G401 (cell line): ENCODE results near the gene FZD2. TPM values are rescaled to one million over a fixed set of nuclear protein-coding genes. Genes with fewer than 3 reads are reported as not detected.
"Not testable (repeated sequence)": the region's sequence is repeated elsewhere in the genome, so short reads cannot be mapped to it uniquely, and the experiment has no call there.

Experiments
- DNase-seq: peaks from one replicate; pipeline ENCODE4 v3.0.0-alpha.2; 2015; ENCODE audit warnings: low spot score
- in situ Hi-C: cut with HindIII; loops from 2 replicates; pipeline ENCODE4 v1.10.0; 2016; ENCODE audit warnings: low sequenced_read_pairs, mixed read lengths
- total RNA-seq: library from RNA; depleted of rRNA; stranded (reverse); fragments of >200 nt; shearing (Covaris generic); gene quantifications from 2 replicates; pipeline ENCODE4 v1.2.3, GENCODE V29; 2014

Gene FZD2
- total RNA-seq, 1 experiment from 2014 or later: 121 TPM

DNA sequence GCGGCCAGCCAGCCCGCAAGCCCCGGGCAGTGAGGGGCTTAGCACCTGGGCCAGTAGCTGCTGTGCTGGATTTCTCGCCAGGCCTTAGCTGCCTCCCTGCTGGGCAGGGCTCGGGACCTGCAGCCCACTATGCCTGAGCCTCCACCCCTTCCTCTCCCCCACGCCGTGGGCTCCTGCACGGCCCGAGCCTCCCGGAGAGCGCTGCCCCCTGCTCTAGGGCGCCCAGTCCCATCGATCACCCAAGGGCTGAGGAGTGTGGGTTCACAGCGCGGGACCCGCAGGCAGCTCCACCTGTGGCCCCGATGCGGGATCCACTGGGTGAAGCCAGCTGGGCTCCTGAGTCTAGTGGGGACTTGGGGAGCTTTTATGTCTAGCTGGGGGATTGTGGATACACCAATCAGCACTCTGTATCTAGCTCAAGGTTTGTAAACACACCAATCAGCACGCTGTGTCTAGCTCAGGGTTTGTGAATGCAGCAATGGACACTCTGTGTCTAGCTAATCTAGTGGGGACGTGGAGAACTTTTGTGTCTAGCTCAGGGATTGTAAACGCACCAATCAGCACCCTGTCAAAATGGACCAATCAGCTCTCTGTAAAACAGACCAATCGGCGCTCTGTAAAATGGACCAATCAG, 11.1 kb downstream of the FZD2 start:
- in situ Hi-C loops, DNase-seq: not testable (repeated sequence)

DNA sequence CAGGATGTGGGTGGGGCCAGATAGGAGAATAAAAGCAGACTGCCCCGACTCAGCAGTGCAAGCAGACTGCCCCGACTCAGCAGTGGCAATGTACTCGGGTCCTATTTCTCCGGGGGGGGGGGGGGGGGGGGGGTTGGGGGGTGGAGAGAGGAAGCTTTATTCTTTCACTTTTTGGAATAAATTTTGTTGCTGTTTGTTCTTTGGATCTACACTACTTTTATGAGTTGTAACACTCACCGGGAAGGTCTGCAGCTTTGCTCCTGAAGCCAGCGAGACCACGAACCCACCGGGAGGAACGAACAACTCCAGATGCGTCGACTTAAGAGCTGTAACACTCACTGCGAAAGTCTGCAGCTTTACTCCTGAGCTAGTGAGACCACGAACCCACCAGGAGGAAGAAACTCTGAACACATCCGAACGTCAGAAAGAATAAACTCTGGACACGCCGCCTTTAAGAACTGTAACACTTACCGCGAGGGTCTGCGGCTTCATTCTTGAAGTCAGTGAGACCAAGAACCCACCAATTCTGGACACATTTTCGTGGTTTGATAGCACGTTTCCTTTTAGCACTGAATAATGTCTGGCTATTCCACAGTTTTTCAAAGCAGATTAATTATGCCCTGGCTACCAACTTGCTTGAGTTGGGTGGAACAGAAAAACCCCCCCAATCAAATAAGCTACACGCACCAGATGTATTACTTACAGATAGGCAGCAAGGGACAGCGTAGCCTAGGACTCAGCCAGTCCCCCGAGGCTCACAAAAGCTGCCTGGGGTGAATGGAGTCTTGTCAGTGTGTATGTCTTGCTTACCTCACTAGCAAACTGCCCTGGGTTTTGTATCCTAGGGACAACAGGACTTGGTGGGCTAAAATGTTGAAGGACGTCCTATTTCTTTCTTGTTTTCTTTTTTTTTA, 11.9 kb downstream of the FZD2 start:
- in situ Hi-C loops: no loop called here
- no peak for DNase-seq

DNA sequence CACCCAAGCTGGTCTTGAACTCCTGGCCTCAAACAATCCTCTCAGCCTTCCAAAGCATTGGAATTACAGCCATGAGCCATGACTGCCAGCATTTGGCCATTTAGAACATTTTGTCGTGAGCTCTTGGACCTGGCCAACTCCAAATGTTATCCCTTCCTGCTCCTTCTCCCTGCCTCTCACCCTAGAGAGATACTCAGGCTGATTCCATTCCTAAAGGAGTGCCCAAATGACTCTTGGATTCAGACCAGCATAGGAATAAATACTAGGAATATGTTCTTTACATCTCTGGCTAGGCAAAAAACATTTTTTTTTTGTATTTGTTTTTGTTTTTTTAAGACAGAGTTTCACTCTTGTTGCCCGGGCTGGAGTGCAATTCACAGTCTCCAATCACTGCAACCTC, 15.5 kb downstream of the FZD2 start:
- in situ Hi-C loops: no loop called here
- no peak for DNase-seq

DNA sequence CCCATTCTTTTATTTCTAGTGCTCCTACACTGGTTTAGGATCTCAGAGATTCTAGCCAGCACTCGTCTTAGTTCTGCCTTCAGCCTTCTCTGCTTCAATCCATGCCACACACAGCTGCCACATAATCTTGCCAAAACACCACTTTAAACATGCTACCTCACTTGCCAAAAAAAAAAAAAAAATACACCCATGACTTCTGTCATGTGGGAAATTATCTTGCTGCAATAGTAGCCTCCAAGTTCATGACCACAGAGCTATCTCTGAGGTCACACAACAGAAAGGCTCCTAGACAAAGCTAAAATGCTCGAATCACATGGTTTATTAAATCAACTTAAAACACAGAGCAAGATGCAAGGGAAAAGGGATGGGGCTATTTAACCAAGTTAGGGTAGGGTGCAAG, 18.1 kb downstream of the FZD2 start:
- DNase-seq: no peak
- in situ Hi-C loops: no loop called here

DNA sequence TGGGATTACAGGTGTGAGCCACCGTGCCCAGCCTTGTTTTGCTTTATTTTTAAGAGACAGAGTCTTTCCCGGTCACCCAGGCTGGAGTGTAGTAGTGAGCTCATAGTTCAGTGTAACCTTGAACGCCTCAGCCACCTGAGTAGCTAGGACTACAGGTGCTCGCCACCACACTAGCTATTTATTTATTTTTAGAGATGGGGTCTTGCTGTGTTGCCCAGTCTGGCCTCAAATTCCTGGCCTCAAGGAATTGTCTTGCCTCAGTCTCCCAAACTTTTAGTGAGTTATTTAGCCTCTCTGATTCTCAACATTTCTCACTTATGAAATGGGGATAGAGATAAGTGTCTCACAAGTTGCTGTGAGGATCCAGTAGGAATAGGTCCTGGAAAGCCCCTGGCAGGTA, 21.7 kb downstream of the FZD2 start:
- in situ Hi-C loops: no loop called here
- DNase-seq: no peak

DNA sequence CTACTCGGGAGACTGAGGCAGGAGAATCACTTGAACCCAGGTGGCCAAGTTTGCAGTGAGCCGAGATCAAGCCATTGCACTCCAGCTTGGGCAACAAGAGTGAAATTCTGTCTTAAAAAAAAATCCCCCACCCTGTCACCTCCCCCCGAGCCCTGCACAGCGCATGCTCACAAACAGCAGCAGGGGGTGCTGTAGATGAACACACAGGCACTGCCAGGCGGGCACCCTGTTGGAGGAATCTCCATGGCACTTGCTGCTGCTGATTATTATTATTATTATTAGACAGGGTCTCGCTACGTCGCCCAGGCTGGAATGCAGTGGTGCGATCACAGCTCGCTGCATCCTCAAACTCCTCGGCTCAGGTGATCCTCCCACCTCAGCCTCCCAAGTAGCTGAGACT, 24.6 kb downstream of the FZD2 start:
- in situ Hi-C loops: no loop called here
- DNase-seq: no peak

DNA sequence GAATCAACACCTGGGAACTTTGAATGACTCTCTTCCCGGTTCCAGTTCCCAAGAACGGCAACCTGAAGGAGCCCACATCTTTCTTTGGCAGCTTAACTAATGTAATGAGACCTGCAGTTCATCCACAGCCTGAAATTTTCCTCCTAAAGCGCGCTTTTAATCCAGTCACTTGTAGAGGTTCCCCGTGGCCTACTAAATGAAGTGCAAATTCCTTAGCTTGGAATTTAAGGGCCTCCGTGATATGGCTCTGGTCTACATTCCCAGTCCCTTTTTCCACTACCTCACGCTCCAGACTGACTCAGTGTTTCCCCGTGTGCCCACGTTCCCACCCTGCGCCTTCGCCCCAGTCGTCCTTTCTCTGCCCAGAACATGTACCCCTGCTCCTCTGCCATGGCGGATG, 27.2 kb downstream of the FZD2 start:
- in situ Hi-C loops: no loop called here
- no peak for DNase-seq

DNA sequence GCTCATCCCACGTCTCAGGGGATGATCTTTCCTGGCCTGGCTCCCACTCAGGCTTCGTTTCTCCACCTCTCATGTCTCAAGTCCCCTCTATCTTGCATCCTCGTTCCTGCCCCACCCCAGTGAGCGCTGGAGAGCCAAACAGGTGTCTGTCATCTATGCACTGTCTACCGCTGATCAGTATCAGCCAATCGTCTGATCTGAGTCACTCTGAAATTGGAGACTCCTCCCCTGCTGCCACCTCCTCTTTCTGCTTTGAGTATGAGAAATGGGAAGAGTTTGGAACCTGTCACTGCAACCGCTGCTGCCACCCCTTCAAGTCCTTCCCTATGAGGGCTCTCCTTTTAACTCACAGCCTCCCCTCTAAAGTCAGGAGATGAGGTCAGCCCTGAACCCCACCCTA, 28.0 kb downstream of the FZD2 start:
- no peak for DNase-seq
- in situ Hi-C loops: no loop called here

DNA sequence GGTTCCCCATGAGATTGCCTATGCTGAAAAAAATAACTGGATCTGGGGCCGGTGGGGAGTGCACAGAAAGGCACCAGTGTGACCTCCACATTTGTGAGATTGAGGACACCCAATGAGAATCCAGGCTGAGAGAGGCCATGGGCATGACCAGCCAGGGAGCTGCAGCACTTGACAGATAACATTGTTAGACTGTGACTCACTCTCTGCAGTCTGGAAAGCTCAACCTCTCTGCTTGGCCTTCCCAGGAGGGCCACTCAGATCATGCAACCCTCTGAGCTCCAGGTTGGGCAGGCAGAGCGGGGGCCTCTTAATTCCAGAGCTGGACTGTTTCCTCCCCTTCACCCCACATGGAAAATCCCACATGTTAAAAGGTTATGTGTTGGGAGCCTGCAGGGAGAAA, 30.1 kb downstream of the FZD2 start:
- peak; percentile 48 for DNase-seq
- in situ Hi-C loops: no loop called here

DNA sequence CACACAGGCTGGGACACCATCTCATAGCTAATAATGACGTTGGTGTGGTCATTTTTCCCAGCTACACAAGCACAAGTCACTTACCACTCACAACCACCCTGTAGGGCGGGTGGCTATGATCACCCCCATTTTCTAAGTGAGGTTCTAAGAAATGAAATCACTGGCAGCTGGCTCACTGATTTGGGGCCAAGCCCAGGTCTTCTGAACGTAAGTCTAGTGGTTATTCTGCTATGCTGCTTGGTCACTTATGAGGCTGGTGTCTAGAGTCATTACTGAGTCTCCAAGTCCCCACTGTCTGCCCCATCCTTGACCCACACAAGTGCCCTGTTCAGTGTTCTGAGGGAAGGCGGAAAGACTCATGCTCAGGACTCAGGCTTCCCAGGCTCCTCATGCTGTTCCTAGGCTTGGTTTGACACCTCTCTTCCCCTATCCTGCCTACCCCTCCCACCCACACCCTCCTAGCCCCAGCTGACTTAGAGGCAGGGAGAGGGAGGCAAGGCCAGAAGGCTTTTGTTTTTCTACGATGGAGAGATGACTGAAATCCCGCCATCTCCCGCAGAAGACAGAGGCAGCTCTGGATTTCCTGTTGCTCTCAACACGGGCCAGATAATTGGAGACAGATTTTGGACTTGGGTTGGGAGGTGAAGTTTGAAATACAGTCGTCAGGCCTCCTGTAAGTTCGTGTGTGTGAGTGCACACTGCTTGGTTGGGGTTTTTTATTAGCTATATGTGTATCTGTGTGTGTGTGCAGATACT, 32.2 kb downstream of the FZD2 start:
- in situ Hi-C loops: no loop called here
- no peak for DNase-seq

DNA sequence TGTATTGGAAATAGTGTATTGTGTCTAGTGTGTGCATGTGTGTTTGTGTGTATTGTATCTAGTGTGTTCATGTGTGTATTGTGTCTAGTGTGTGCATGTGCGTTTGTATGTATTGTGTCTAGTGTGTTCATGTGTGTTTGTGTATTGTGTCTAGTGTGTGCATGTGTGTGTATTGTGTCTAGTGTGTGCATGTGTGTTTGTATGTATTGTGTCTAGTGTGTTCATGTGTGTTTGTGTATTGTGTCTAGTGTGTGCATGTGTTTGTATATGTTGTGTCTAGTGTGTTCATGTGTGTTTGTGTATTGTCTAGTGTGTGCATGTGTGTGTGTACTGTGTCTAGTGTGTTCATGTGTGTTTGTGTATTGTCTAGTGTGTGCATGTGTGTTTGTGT, 32.8 kb downstream of the FZD2 start:
- in situ Hi-C loops, DNase-seq: not testable (repeated sequence)

DNA sequence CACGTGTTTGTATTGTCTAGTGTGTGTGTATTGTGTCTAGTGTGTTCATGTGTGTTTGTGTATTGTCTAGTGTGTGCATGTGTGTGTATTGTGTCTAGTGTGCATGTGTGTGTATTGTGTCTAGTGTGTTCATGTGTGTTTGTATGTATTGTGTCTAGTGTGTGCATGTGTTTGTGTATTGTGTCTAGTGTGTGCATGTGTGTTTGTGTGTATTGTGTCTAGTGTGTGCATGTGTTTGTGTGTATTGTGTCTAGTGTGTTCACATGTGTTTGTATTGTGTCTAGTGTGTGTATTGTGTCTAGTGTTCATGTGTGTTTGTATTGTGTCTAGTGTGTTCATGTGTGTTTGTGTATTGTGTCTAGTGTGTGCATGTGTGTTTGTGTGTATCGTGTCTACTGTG, 33.5 kb downstream of the FZD2 start:
- DNase-seq, in situ Hi-C loops: not testable (repeated sequence)

DNA sequence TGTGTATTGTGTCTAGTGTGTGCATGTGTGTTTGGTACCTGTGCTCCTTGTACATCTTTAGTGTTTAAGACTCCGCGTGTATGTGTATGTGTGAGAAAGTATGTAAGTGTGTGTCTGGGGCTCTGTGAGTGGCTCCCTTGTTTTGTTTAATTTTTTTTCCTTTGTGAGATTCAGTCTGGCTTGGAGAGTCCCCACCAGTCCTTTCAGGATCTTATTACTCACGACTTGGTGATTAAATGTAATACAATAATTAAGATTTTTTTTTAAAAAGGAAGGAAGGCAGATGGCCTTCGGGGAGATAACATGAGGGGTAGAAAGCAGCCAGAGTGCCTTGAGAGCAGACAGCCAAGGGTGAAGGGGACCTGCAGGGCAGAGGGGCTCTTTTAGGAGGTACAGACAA, 33.9 kb downstream of the FZD2 start:
- in situ Hi-C loops: no loop called here
- DNase-seq: no peak

DNA sequence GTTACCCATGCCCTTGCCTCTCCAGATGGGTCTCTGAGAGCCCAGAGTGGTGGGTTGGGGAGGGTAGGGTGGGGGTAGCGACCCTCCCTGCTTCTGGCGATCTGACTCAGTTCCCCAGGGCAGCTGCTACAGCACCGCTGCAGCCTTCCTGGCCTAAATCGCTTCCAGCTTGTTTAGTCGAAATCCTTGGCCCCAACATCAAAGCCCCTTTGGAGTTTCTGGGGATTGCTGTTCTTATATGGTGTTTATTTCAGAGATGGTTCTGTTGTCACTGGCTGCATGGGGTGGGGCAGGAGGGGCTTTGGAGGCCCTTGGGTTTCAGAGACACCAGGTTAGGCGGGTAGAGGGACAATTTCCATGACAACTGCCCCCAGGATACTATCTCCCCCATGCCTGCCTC, 35.9 kb downstream of the FZD2 start:
- in situ Hi-C loops: no loop called here
- no peak for DNase-seq

DNA sequence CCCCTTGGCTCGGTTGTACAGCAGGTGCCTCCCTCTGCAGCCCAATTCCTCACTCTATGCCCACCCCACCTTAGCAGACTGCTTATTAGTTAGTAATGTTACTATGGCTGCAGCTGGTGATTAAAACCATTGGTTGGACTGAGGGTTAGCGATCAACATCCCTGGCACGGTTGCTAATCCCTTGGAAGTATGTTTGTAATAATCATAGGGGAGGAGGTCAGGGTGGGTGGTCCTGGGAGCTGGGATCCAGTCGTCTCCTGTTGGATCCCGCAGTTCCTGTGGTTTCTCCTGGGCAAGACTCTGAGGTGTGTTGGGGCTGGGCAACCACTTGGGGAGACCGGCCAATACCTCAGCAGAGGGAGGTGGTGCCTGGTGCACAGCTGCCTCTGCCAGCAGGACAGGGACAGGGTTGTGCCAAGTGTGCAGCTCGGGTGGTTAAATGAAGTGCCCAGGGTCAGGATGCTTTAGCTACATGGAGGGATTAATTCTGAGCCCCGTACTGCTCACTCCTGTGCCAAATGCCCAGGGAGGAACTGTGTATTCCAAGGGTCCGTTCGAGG, 38.0 kb downstream of the FZD2 start:
- DNase-seq: no peak
- in situ Hi-C loops: no loop called here

DNA sequence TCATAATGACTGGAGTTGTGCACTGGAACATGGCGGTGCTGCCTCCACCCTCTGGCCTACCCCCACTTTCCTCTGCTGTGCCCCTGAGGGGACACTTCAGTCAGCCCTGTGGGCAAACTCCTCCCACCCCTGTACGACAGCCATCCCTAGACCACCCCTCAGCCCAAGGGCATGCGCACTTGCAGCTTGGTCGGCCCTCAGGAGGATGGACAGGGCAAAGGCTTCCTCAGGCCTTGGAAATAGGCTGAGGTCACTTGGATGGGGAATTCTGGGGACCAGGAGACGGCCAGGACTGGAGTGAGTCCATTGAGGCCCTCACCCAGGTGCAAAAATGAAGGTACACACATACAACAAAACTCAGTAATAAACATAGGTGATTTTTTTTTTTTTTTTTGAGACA, 41.0 kb downstream of the FZD2 start:
- in situ Hi-C loops: no loop called here
- no peak for DNase-seq

DNA sequence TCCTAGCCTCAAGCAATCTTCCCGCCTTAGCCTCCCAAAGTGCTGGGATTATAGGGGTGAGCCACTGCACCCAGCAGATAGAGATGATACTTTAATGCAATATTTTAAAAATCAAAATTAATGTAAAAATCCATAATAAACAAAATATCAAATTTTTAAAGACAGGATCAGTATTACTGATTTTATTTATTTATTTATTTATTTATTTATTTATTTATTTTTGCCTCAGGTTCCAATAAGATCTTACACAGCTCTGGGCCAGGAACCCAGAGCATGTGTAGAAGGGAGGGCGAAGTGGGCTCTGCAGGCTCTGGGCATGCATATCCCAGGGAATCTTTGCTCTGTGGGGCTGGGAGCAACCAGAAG, 41.6 kb downstream of the FZD2 start:
- in situ Hi-C loops: no loop called here
- DNase-seq: no peak

DNA sequence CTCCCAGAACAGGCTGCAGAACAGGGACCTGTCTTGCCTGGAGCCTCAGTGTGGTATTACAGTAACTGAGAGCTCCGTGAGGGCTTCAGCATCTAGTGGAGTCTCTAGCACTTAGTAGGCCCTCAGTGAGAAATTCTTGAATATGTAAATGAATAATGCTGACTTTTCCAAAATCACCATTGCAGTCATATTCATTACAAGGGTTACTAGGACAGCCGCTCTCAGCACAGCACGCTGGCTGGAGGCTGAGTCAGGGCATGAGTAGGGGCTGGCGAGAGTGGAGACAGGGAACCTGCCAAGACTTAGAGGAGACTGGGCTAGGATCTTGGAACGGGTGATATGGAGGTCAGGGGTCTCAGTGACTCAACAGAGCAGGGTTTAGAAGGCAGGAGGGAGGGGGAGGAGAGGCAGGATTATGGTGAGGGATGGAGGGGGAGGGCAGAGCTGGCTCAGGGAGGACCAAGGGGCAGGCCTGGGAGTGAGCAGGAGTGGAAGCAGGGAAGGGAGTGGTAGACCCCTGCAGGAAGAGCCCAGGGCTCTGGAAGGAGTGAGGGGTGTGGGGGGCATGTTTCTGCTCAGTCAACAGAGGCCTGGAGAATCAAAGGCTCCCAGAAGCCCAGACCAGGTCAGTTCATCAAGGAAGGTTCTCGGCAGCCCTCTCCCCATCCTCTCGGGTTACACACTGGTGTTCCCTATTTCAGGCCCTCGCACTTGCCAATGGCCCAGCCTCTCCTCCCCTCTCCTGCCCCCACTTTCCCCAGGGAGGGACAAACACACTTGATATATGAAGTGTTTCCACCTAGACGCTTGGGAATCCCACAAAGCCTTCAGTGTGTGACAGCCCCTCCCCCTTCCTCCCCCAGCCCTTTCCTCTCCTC, 42.3 kb downstream of the FZD2 start:
- DNase-seq: peak; percentile 13
- in situ Hi-C loops: no loop called here

DNA sequence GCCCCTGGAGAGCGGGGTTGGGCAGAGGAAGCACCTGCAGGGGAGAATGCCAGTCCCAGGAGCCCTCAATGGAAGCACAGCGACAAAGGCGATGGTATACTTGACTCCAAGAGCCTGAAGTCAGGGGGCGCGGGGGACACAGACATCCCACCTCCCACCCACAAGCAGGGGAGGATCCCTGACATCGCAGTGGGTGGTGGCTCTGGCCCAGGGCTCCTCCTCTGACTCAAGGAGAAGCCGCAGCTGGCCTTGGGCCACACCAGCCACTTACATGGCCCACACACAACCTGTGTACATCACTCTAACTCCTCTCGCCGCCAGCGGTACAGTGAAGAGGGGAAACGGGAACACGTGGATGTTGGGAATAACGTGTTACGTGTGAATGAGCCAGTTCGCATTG, 44.3 kb downstream of the FZD2 start:
- no peak for DNase-seq
- in situ Hi-C loops: no loop called here
